ENCODE results near the gene DDX4.

Gene DDX4

GRCh38 chr5:55732585-55732984, 5.3 kb upstream of the DDX4 start:
- Histone ChIP-seq H3K4me3 (ENCODE audit: low read depth in 1 of 2, low read length in 1 of 2) (no peak overlapping the region), H3K4me1 (ENCODE audit: control insufficient read depth in 1 of 2, insufficient read depth in 1 of 2, low read depth in 1 of 2, low read length in 1 of 2) (no peaks in the 10 kb centered on the region), H3K36me3 (no peaks in the 10 kb centered on the region), H3K27me3 (no peaks in the 10 kb centered on the region), H3K27ac (no peak overlapping the region), H3K9me3 (no peaks in the 10 kb centered on the region)
- TF ChIP-seq, protein P1, sequence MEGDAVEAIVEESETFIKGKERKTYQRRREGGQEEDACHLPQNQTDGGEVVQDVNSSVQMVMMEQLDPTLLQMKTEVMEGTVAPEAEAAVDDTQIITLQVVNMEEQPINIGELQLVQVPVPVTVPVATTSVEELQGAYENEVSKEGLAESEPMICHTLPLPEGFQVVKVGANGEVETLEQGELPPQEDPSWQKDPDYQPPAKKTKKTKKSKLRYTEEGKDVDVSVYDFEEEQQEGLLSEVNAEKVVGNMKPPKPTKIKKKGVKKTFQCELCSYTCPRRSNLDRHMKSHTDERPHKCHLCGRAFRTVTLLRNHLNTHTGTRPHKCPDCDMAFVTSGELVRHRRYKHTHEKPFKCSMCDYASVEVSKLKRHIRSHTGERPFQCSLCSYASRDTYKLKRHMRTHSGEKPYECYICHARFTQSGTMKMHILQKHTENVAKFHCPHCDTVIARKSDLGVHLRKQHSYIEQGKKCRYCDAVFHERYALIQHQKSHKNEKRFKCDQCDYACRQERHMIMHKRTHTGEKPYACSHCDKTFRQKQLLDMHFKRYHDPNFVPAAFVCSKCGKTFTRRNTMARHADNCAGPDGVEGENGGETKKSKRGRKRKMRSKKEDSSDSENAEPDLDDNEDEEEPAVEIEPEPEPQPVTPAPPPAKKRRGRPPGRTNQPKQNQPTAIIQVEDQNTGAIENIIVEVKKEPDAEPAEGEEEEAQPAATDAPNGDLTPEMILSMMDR (IDR thresholded peaks at IDR 0.05): no peak

DNA sequence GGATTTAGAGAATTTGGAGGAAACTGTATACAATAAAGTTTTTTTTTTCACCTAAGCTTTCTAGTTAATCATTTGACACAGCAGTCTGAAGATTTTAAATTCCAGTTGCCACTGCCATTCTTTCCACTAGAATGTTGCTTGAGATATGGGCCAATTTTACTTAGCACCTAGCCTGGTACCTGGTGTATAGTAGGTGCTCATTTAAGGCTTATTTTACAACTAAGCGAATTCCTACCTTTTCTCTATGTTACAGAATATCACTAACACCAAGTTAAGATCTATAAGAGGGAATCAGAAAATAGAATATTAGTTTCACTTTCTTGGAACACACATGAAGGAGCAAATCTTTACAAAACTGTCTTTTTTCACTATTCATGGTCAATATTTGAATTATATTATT, 3.2 kb upstream of the DDX4 start:
- Histone ChIP-seq H3K9me3 (no peaks in the 10 kb centered on the region), H3K27ac (no peak overlapping the region)

GRCh38 chr5:55742778-55743177, 4.9 kb downstream of the DDX4 start:
- Histone ChIP-seq H3K27ac (no peak overlapping the region), H3K4me3 (ENCODE audit: low read depth in 1 of 2, low read length in 1 of 2) (no peak overlapping the region), H3K27me3 (peaks cover 10% of the 10 kb centered on the region), H3K9me3 (no peaks in the 10 kb centered on the region), H3K36me3 (no peaks in the 10 kb centered on the region), H3K4me1 (ENCODE audit: control insufficient read depth in 1 of 2, insufficient read depth in 1 of 2, low read depth in 1 of 2, low read length in 1 of 2) (no peaks in the 10 kb centered on the region)
- TF ChIP-seq, protein P1 (IDR thresholded peaks at IDR 0.05): no peak

More for the DNA sequence above, 3.2 kb upstream of the DDX4 start:
- Histone ChIP-seq H3K4me1 (ENCODE audit: control insufficient read depth in 1 of 2, insufficient read depth in 1 of 2, low read depth in 1 of 2, low read length in 1 of 2) (no peaks in the 10 kb centered on the region), H3K4me3 (ENCODE audit: low read depth in 1 of 2, low read length in 1 of 2) (no peak overlapping the region), H3K27me3 (no peaks in the 10 kb centered on the region), H3K36me3 (no peaks in the 10 kb centered on the region)
- TF ChIP-seq, protein P1 (IDR thresholded peaks at IDR 0.05): no peak

GRCh38 chr5:55747778-55748318, 10.0 kb downstream of the DDX4 start:
- H3K4me3 ChIP-seq (ENCODE audit: low read depth in 1 of 2, low read length in 1 of 2): no peak overlapping the region
- H3K27me3 ChIP-seq: peaks cover 21% of the 10 kb centered on the region
- H3K4me1 ChIP-seq (ENCODE audit: control insufficient read depth in 1 of 2, insufficient read depth in 1 of 2, low read depth in 1 of 2, low read length in 1 of 2): no peaks in the 10 kb centered on the region
- no peak overlapping the region for H3K27ac ChIP-seq
- no peaks in the 10 kb centered on the region for H3K9me3 ChIP-seq
- H3K36me3 ChIP-seq: no peaks in the 10 kb centered on the region
- TF ChIP-seq, protein P1 (IDR thresholded peaks at IDR 0.05): no peak

DNA sequence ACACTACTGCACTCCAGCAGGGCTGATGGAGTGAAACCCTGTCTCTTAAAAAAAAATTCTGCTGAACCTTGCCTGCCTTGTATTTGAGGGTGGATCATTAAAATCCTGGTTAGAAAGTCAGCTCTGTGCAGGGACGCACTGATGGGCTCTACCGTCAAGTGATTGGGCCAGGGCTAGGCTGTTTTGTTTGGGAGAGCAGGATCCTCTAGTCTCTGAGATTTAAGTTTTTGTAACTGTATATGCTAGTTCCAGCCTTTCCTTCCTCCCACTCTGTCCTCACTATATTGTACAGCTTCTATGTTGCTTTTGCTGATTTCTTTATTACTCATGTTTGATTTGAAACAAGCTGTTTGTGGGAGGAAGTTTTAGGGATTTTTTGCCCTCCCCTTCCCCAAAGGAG, 11.5 kb downstream of the DDX4 start:
- Histone ChIP-seq H3K4me3 (ENCODE audit: low read depth in 1 of 2, low read length in 1 of 2) (no peak overlapping the region), H3K9me3 (no peaks in the 10 kb centered on the region), H3K4me1 (ENCODE audit: control insufficient read depth in 1 of 2, insufficient read depth in 1 of 2, low read depth in 1 of 2, low read length in 1 of 2) (no peaks in the 10 kb centered on the region), H3K27me3 (peaks cover 15% of the 10 kb centered on the region), H3K27ac (no peak overlapping the region), H3K36me3 (no peaks in the 10 kb centered on the region)
- TF ChIP-seq, protein P1 (IDR thresholded peaks at IDR 0.05): no peak

GRCh38 chr5:55750063-55750462, 12.2 kb downstream of the DDX4 start:
- H3K9me3 ChIP-seq: no peaks in the 10 kb centered on the region
- no peaks in the 10 kb centered on the region for H3K4me1 ChIP-seq (ENCODE audit: control insufficient read depth in 1 of 2, insufficient read depth in 1 of 2, low read depth in 1 of 2, low read length in 1 of 2)
- H3K36me3 ChIP-seq: no peaks in the 10 kb centered on the region
- no peak overlapping the region for H3K4me3 ChIP-seq (ENCODE audit: low read depth in 1 of 2, low read length in 1 of 2)
- TF ChIP-seq, protein P1 (IDR thresholded peaks at IDR 0.05): no peak
- no peak overlapping the region for H3K27ac ChIP-seq
- H3K27me3 ChIP-seq: peaks cover 15% of the 10 kb centered on the region

All from neutrophil (primary cell).